ENCODE data around the gene ETNK1. TPM values are rescaled to one million over a fixed set of nuclear protein-coding genes. Genes with fewer than 3 reads are reported as not detected.

Gene ETNK1
- total and polyA plus RNA-seq, 4 experiments from 2014 or later = 17.0 to 88.1 (median 49.9) TPM

DNA sequence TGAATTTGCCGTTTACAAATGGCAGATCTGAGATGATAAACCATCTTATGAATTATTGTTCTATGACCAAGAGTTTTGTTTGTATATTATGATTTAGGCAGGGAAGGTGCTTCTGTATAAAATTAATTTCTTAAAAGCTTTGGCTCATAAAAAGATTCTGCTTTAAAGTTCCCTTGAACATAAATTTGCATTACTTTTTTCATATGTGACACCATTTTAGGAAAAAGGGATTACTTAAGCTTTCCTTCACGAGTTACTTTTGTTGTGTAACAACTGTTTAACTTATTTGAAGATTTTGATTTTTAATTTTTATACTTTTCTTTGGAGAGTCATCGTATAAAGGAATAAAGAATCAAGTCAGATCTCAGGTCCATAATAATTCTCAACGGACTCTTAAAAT, 3.3 kb downstream of the ETNK1 start:
- intact Hi-C loops (cut with micrococcal nuclease) = loop anchor here (5.0 to 10.0 kb wide), 5 partner anchors 296 to 1173 kb away; partner anchors contain the start of genes CMAS, GOLT1B, RECQL and ST8SIA1
- CTCF ChIA-PET (ENCODE audit: partially characterized antibody) = interaction anchor here (1.4 to 2.4 kb wide), 5 partner anchors 37 to 165 kb away, joined by 3 to 19 read pairs (median 4); no protein-coding TSS in a partner anchor
- no peak overlapping the region for H3K27ac ChIP-seq (ENCODE audit: low read depth, low read length)

DNA sequence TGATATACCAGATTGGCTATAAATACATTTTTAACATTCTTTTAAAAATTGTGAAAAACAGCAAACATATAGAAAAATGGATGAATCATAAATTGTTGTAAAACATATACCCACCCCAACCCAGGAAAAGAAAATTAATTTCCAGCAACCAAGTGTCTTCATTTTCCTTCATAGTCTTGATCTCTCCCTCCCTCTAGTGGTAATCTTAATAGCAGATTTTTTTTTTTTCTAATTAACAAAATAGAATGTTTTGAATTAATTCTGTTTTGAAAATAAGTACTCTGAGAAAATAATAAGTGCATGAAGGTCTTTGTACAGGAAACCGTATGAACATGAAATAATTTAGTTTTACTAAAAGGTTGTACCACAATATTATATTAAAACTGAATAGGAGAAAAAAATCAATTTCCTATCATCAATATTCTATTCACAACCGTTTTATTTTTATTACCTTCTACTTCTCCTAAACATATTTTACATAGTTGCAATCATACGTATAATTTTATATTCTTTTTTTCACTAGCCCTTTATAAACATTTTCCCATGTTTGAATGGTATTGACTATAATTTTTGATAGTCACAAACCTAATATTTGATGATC, 7.0 kb downstream of the ETNK1 start:
- H3K36me3 Mint-ChIP-seq = peaks cover 7 to 28% of the 10 kb centered on the region in 2 donors
- CTCF ChIA-PET (ENCODE audit: partially characterized antibody) = interaction anchor here (0.8 to 1.5 kb wide), 2 partner anchors 103 to 105 kb away, joined by 3 to 5 read pairs; no protein-coding TSS in a partner anchor
- intact Hi-C loops (cut with micrococcal nuclease) = loop anchor here (1.0 kb wide), 2 partner anchors 103 to 549 kb away; no protein-coding TSS in a partner anchor
- no peak overlapping the region for H3K27ac ChIP-seq (ENCODE audit: low read depth, low read length)
- H3K9me3 ChIP-seq (ENCODE audit: control insufficient read depth in 1 of 2, low read length in 2 of 2) = no peaks in the 10 kb centered on the region
- POLR2A ChIA-PET (ENCODE audit: partially characterized antibody) = no interaction called here
- H3K9me3 Mint-ChIP-seq = no peaks in the 10 kb centered on the region
- H3K4me3 Mint-ChIP-seq = peak overlapping the region in 1 of 8 donors; percentile 36
- H3K4me3 ChIP-seq (ENCODE audit: low read length in 2 of 2) = no peak overlapping the region
- DNase-seq = peak in 4 of 5 donors; percentile 31 to 39 (median 37)
- H3K27ac Mint-ChIP-seq = peak overlapping the region in 3 of 7 donors; percentile 8 to 33 (median 23)
- no peaks in the 10 kb centered on the region for H3K36me3 ChIP-seq (ENCODE audit: insufficient read depth, low read length)
- H3K27me3 ChIP-seq (ENCODE audit: insufficient read depth, low read length) = no peaks in the 10 kb centered on the region
- H3K27me3 Mint-ChIP-seq = no peaks in the 10 kb centered on the region
- H3K4me1 ChIP-seq (ENCODE audit: insufficient read depth, low read length) = peaks cover 75% of the 10 kb centered on the region
- peaks cover 39 to 73% (median 57%) of the 10 kb centered on the region in 4 donors for H3K4me1 Mint-ChIP-seq

More for the DNA sequence above, 3.3 kb downstream of the ETNK1 start:
- Mint-ChIP-seq H3K27ac (peak overlapping the region in 6 of 7 donors; percentile 27 to 95 (median 80)), H3K27me3 (no peaks in the 10 kb centered on the region), H3K36me3 (peaks cover 0 to 23% of the 10 kb centered on the region in 2 donors), H3K4me3 (peak overlapping the region; percentile 19 to 94 (median 76)), H3K4me1 (peaks cover 35 to 70% (median 53%) of the 10 kb centered on the region in 4 donors), H3K9me3 (peaks cover 0 to 3% (median 0%) of the 10 kb centered on the region in 8 donors)
- peaks cover 50% of the 10 kb centered on the region for H3K4me1 ChIP-seq (ENCODE audit: insufficient read depth, low read length)
- DNase-seq = no peak
- H3K27me3 ChIP-seq (ENCODE audit: insufficient read depth, low read length) = no peaks in the 10 kb centered on the region
- H3K36me3 ChIP-seq (ENCODE audit: insufficient read depth, low read length) = no peaks in the 10 kb centered on the region
- peak overlapping the region in 1 of 2 donors; percentile 3 for H3K4me3 ChIP-seq (ENCODE audit: low read length in 2 of 2)
- no peaks in the 10 kb centered on the region for H3K9me3 ChIP-seq (ENCODE audit: control insufficient read depth in 1 of 2, low read length in 2 of 2)
- POLR2A ChIA-PET (ENCODE audit: partially characterized antibody) = interaction anchor here (5.7 kb wide), 1 partner anchor 85 kb away, joined by 74 read pairs; the partner anchor contains the start of gene C2CD5

DNA sequence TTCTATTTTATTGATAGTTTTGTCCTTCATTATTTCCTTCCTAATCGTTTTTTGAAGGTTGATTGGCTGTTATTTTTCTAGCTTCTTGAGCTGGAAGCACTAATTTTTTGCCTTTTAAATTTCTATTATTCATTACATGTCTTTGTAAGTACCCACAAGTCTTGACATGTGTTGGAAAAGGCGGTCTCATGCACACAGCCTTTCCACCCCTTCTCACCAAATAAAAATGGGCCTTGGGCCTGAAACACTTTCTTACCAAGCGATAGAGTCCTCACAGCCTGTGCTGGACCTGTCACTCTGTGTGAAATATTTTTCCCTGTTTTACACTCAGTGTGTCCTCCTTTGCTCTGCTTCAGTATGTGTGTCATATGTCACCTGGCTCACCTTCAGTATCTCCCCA, 9.9 kb downstream of the ETNK1 start:
- no peak overlapping the region for H3K27ac ChIP-seq (ENCODE audit: low read depth, low read length)
- Mint-ChIP-seq H3K9me3 (no peaks in the 10 kb centered on the region), H3K27me3 (no peaks in the 10 kb centered on the region), H3K27ac (no peak overlapping the region), H3K4me1 (peaks cover 36 to 59% (median 46%) of the 10 kb centered on the region in 4 donors), H3K36me3 (peaks cover 11 to 28% of the 10 kb centered on the region in 2 donors), H3K4me3 (peak overlapping the region in 3 of 8 donors; percentile 11 to 58 (median 40))
- ChIA-PET CTCF (ENCODE audit: partially characterized antibody) (interaction anchor here (1.2 to 1.3 kb wide), 3 partner anchors 8 to 105 kb away, joined by 3 read pairs; no protein-coding TSS in a partner anchor), POLR2A (ENCODE audit: partially characterized antibody) (interaction anchor here (1.1 kb wide), 1 partner anchor 10 kb away, joined by 5 read pairs; the partner anchor contains the start of gene ETNK1)
- H3K4me1 ChIP-seq (ENCODE audit: insufficient read depth, low read length) = peaks cover 58% of the 10 kb centered on the region
- no peaks in the 10 kb centered on the region for H3K27me3 ChIP-seq (ENCODE audit: insufficient read depth, low read length)
- no peaks in the 10 kb centered on the region for H3K36me3 ChIP-seq (ENCODE audit: insufficient read depth, low read length)
- no peaks in the 10 kb centered on the region for H3K9me3 ChIP-seq (ENCODE audit: control insufficient read depth in 1 of 2, low read length in 2 of 2)
- no peak for DNase-seq
- intact Hi-C loops (cut with micrococcal nuclease) = no loop called here
- H3K4me3 ChIP-seq (ENCODE audit: low read length in 2 of 2) = no peak overlapping the region

DNA sequence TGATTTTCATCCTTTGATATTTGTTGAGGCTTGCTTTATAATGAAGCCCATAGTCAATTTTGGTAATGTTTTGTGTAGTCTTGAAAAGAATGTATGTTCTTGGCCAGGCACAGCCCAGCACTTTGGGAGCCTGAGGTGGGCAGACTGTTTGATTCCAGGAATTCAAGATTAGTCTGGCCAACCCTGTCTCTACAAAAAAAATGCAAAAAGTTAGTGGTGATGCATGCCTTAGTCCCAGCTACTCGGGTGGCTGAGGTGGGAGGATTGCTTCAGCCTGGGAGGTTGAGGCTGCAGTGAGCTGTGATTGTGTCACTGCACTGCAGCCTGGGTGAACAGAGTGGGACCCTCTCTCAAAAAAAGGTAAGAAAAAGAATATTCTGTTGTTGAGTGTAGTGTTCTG, 10.8 kb downstream of the ETNK1 start:
- H3K9me3 ChIP-seq (ENCODE audit: control insufficient read depth in 1 of 2, low read length in 2 of 2) = no peaks in the 10 kb centered on the region
- intact Hi-C loops (cut with micrococcal nuclease) = no loop called here
- ChIA-PET POLR2A (ENCODE audit: partially characterized antibody) (interaction anchor here (1.1 kb wide), 1 partner anchor 11 kb away, joined by 5 read pairs; the partner anchor contains the start of gene ETNK1), CTCF (ENCODE audit: partially characterized antibody) (interaction anchor here (0.9 to 1.7 kb wide), 7 partner anchors 9 to 106 kb away, joined by 3 to 6 read pairs (median 3); no protein-coding TSS in a partner anchor)
- H3K27me3 Mint-ChIP-seq = no peaks in the 10 kb centered on the region
- DNase-seq = no peak
- peak overlapping the region in 2 of 7 donors; percentile 10 to 53 for H3K27ac Mint-ChIP-seq
- no peaks in the 10 kb centered on the region for H3K9me3 Mint-ChIP-seq
- no peak overlapping the region for H3K27ac ChIP-seq (ENCODE audit: low read depth, low read length)
- H3K27me3 ChIP-seq (ENCODE audit: insufficient read depth, low read length) = no peaks in the 10 kb centered on the region
- H3K4me1 ChIP-seq (ENCODE audit: insufficient read depth, low read length) = peaks cover 54% of the 10 kb centered on the region
- H3K4me3 ChIP-seq (ENCODE audit: low read length in 2 of 2) = no peak overlapping the region
- peak overlapping the region in 2 of 8 donors; percentile 13 to 61 for H3K4me3 Mint-ChIP-seq
- no peaks in the 10 kb centered on the region for H3K36me3 ChIP-seq (ENCODE audit: insufficient read depth, low read length)
- H3K36me3 Mint-ChIP-seq = peaks cover 11 to 24% of the 10 kb centered on the region in 2 donors
- peaks cover 32 to 56% (median 43%) of the 10 kb centered on the region in 4 donors for H3K4me1 Mint-ChIP-seq

DNA sequence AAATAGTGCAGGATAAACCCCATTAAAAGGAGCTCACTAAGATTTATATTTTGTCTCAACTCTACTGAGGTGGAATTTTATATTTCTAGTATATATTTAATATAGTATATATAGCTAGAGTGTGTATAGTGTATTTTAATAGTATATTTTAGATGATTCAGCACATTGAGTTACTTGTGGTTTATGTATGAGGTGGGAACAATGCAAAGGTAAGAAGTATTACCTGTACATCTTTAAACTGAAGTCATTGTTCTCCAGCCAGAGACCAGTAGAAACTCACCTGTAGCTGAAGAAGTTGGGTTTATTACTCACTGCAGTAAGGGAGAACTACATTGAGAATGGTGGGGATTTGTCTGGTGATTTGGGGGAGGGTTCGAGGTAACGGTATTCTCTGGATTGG, 15.9 kb downstream of the ETNK1 start:
- Histone ChIP-seq H3K36me3 (ENCODE audit: insufficient read depth, low read length) (no peaks in the 10 kb centered on the region), H3K27me3 (ENCODE audit: insufficient read depth, low read length) (no peaks in the 10 kb centered on the region), H3K4me3 (ENCODE audit: low read length in 2 of 2) (no peak overlapping the region), H3K4me1 (ENCODE audit: insufficient read depth, low read length) (peaks cover 27% of the 10 kb centered on the region), H3K9me3 (ENCODE audit: control insufficient read depth in 1 of 2, low read length in 2 of 2) (no peaks in the 10 kb centered on the region), H3K27ac (ENCODE audit: low read depth, low read length) (no peak overlapping the region)
- DNase-seq = no peak
- H3K27me3 Mint-ChIP-seq = no peaks in the 10 kb centered on the region
- peaks cover 30 to 46% (median 40%) of the 10 kb centered on the region in 4 donors for H3K4me1 Mint-ChIP-seq
- intact Hi-C loops (cut with micrococcal nuclease) = no loop called here
- peak overlapping the region in 1 of 7 donors; percentile 83 for H3K27ac Mint-ChIP-seq
- H3K36me3 Mint-ChIP-seq = peaks cover 10 to 14% of the 10 kb centered on the region in 2 donors
- CTCF ChIA-PET (ENCODE audit: partially characterized antibody) = interaction anchor here (0.7 to 1.2 kb wide), 3 partner anchors 10 to 181 kb away, joined by 3 to 7 read pairs (median 3); no protein-coding TSS in a partner anchor
- peak overlapping the region in 5 of 8 donors; percentile 0 to 49 (median 26) for H3K4me3 Mint-ChIP-seq
- POLR2A ChIA-PET (ENCODE audit: partially characterized antibody) = no interaction called here
- peaks cover 0 to 2% (median 0%) of the 10 kb centered on the region in 8 donors for H3K9me3 Mint-ChIP-seq

DNA sequence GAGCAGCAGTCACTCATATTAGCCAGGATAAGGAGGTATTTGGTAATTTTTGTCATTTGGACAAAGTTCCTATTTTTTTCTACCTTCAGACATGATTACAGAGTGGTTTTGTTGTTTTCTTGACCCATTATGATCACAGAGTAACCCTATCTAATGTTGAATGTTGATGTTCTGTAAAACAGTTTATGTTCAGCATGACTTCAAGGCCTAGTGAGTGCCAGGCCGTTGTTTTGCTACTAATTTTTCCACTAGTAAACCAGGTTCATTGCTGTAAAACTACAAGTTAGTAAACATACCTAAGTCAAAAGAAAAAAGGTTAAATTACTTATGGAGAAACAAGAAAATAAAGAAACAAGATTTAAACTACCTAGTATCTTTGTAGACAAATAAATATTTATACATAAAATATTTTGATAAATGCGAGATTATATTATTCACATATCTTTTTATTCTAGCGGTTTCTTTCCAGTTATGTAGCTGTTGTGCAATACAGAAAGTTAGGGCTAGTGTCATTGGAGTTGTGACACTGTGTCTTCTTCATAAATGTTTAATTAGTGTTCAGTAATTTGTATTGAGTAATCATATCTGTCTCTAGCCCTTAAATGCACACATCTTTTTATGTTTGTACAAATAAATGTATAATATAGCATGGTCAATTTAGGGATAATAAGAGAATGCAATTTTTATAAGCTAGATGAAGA, 16.5 kb downstream of the ETNK1 start:
- no peak for DNase-seq
- intact Hi-C loops (cut with micrococcal nuclease) = loop anchor here (2.0 kb wide), 1 partner anchor 15 kb away; no protein-coding TSS in a partner anchor
- Mint-ChIP-seq H3K27me3 (no peaks in the 10 kb centered on the region), H3K9me3 (peaks cover 0 to 2% (median 0%) of the 10 kb centered on the region in 8 donors), H3K36me3 (peaks cover 11 to 13% of the 10 kb centered on the region in 2 donors), H3K4me1 (peaks cover 29 to 47% (median 36%) of the 10 kb centered on the region in 4 donors), H3K27ac (peak overlapping the region in 1 of 7 donors; percentile 83), H3K4me3 (peak overlapping the region in 2 of 8 donors; percentile 39 to 49)
- Histone ChIP-seq H3K9me3 (ENCODE audit: control insufficient read depth in 1 of 2, low read length in 2 of 2) (no peaks in the 10 kb centered on the region), H3K27ac (ENCODE audit: low read depth, low read length) (no peak overlapping the region), H3K4me1 (ENCODE audit: insufficient read depth, low read length) (peaks cover 21% of the 10 kb centered on the region), H3K4me3 (ENCODE audit: low read length in 2 of 2) (no peak overlapping the region), H3K36me3 (ENCODE audit: insufficient read depth, low read length) (no peaks in the 10 kb centered on the region), H3K27me3 (ENCODE audit: insufficient read depth, low read length) (no peaks in the 10 kb centered on the region)
- ChIA-PET CTCF (ENCODE audit: partially characterized antibody) (no interaction called here), POLR2A (ENCODE audit: partially characterized antibody) (no interaction called here)

Measured in CD4-positive, alpha-beta memory T cell (primary cell).